ENCODE results near the gene STC2.
"Not testable (repeated sequence)": the region's sequence is repeated elsewhere in the genome, so short reads cannot be mapped to it uniquely, and the experiment has no call there.

The STC2 gene, protein sequence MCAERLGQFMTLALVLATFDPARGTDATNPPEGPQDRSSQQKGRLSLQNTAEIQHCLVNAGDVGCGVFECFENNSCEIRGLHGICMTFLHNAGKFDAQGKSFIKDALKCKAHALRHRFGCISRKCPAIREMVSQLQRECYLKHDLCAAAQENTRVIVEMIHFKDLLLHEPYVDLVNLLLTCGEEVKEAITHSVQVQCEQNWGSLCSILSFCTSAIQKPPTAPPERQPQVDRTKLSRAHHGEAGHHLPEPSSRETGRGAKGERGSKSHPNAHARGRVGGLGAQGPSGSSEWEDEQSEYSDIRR

DNA sequence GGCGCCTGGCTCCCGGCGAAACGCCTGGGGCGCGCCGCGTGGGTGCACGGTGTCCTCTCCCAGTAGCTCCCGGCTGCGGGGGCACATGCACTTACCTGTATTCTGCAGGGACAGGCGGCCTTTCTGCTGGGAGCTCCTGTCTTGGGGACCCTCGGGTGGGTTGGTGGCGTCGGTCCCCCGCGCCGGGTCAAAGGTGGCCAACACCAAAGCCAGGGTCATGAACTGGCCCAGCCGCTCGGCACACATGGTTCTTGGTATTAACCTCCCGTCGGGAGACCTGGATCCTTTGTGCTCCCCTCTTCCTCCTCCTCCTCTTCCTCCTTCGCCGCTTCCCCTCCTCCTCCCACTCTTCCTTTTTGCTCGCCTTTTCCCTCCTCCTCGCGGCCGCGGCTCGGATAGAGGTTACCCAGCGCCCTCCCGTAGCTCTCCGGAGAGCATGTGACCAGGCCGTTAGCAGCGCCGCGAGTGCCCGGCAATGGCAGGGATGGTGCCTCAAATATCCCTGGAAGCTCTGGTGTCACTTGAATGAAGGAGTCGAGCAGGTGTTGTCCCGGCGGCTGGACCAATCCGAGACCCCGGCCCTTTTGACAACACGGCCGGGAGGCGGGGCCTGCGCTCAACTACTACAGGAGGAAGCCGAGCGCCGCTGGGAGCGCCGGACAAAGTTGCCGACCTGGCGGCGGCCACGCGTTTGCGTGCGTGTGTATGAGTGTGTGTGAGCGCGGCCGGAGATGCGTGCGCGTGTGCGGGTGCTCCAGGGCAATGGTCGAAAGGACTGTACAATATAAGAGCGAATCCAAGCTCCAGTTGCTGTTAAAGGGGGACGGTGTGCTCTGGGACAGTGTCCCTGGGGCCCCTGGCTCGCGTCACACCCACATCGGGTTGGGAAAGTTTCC is at the start of gene STC2:
TSS of gene STC2 (minus strand) at position 467 of the 896 bp plus-strand sequence. CDS start at position 246, 221 bp downstream.
- DNase-seq: peak; percentile 89

DNA sequence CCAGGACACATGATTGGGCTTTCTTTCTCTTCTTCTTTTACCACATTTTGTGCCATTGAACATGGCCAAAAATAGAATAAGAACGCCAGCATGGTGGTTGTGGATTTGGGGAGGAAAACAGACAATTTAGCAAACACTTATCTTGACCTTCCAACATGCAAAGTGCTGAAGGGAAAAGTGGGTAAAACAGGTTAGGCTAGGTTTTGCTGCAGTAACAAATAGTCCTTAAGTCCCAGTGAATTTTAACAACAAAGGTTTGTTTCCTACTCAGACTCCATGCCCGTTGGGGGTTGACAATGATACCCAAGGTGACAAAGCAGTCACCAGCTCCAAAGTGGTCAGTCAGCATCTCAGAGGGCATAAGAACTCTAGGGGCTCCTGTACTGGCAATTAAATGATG is 43.2 kb upstream of the STC2 start:
- DNase-seq: no peak

DNA sequence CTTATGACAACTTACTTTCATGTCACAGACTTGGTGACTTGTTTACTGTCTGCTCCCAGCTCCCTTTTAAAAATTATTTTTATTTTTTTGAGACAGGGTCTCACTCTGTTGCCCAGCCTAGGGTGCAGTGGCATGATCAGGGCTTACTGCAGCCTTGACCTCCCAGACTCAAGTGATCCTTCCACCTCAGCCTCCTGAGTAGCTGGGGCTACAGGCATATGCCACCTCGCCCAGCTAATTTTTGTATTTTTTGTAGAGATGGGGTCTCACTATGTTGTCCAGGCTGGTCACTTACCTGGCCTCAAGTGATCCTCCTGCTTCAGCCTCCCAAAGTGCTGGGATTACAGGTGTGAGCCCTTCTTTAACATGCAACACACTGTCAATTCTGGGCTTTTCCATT is 35.2 kb upstream of the STC2 start:
- not testable (repeated sequence) for DNase-seq

DNA sequence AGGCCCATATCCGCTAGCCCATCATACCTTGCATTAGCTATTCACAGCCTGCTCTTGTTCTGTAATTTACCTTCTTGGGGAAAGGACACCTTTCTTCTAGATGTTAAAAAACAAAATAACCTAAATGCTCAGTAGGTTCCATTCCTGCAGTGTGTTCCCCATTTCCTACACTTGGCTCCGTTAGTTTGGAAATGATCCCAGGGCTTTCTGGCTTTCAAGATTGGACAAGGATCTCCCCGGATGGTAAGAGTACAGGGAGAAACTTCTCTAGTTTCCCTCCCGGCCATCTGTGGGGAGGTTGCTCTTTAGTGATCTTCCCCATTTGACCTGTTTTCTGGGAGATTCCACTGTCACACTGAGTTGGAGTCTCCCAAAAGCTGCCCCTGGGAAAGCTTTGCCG is 27.3 kb upstream of the STC2 start:
- no peak for DNase-seq

DNA sequence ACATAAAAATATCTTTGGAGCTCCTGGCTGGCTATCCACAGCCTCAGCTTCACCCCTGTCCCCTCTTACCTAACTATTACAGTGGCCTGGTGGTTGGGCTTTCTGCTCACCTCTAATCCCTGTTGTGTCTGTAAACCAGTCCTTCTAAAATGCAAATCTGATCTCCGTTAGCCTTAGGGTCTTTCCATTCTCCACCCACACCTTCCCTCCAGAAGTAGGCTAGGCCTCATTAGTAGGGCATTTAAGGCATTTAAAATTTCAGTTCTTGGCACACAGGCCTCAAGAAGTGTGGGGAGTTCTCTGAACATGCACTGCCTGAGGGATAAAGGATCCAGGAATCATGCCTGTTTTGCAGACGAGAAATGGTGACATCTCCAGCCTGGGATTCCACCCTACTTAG is 26.4 kb upstream of the STC2 start:
- no peak for DNase-seq

DNA sequence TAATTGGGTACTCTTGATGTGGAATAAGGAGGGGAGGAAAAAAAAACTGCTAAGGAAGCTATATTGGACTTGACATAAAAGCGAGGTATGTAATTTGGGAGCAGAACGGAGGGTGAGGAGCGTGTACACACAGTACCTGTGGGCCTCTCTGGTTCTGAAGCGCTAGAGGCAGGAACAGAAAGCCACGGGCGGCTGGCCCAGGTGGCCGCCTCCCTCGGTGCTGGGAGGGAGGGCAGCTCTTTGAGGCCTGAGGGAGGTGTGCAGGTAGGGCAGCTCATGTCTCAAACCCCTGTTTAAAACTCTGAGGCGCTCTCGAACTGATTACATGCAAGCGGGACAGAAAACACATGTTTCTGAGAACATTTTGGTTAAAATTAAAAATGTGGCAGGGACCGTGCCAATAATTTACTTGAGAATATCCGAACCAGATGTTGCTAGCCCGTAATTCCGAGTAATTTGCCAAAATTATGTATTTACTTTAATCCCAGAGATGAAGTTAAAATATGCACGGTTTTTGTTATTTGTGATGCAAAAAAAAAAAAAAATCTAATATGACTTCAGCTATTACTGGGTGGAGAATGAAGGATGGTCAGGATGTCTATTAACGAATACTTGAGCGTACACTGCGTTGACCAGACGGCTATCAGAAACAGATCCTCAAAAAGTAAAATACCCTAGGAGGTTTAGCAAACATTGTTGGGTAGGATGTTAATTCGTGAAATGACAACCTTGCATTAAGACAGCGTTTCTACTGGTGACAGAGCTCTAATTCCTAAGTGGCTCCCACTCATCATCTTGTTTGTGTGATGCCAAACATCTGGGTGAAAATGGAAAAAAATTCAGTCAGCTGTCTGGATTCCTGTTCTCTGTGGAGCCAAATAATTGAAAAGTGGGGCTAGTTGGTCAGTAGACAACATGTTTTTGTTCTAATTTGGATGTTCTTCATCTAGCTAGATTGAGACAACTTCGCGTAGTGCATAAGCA is 24.4 kb upstream of the STC2 start:
- DNase-seq: no peak

DNA sequence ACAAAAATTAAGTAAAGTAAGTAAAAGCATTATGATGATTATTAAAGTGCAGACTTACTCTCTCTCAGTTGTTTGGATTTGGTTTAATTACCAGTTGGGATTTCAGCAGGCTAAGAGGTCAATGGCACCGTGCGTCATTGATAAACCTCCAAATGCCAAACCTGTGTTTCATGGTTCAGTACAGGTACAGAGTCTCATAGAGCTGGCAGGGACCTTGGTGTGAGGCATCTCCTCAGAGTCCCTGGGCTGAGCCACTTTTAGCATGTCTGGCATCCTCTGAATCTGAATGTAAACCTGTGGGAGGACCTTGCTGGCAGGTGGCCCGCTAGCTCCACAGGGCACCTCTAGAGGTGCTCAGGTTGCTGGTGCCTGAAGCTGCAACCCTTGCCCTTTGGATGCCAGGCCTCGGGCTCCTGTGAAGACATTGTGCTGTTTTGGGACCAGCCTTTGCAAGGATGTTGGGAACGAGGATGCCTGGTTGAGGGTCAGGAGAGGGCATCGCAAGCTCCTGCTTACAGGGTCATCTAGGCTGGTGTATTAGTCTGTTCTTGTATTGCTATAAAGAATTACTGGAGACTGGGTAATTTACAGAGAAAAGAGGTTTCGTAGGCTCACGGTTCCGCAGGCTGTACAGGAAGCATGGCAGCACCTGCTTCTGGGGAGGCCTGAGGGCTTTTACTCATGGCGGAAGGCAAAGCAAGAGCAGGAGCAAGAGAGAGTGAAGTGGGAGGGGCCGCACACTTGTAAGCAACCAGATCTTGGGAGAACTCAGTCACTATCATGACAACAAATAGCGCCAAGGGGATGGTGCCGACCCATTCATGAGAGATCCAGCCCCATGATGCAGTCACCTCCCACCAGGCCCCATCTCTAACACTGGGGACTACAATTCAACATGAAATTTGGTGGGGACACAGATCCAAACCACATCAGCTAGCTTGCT is 14.9 kb upstream of the STC2 start:
- DNase-seq: no peak

DNA sequence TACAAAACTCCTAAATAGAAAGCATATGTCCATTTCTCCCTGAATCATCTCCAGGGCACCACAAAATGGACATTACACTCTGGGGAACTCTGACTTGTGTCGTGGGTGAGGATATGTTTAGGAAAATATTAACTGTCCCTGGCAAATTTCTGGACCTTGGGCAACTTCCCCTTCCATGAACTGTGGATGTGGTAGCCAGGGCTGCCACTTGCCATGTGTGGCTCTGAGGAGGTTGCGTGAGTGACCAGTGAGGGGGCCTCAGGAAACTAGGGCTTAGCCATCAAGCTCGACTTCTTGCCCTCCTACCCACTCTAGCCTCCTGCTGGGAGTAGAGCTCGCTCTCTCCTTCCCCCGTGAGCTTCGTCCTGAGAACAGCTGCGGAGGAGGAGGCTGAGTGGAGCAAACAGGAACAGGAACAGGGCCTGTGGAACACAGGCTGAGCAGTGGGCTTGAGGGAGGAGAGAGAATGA is 13.8 kb upstream of the STC2 start:
- DNase-seq: no peak

DNA sequence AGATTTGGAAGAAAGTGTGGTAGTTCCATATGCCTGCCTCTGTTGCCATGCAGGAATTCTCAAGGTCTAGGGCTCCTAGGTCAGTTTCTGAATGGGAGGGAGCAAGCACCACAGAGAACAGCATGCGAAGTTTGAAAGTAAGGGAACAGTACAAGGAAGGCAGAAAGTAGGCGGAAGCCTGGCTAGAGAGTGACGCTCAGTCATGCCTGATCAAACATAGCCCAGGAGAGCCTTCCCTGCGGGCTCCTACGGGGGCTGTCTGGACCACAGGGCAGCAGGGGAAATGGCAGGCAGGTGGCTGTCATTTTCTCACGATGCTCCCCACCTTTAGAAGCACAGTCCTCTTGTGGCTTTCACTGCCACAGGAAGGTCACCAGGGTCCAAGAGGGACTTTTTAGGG is 12.8 kb upstream of the STC2 start:
- no peak for DNase-seq

DNA sequence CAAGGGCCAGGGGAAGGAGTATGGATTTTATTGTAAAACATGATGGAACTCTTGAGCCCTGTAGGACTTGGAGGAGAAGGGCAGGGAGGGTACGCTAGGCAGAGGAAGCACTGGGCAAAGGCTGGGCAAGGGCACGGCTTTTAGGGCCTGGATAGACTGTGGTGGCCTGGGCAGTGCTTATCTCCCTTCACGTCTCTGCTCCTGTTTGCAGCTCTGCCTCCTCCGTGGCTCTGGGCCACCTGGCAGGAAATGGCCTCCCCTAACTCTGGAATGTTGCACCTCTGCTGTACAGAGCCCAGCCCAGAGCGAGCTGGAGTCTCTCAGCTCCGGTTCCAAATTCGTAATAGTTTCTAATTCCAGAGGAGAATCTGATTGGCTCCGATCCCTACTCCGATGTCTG is 12.2 kb upstream of the STC2 start:
- DNase-seq: no peak

DNA sequence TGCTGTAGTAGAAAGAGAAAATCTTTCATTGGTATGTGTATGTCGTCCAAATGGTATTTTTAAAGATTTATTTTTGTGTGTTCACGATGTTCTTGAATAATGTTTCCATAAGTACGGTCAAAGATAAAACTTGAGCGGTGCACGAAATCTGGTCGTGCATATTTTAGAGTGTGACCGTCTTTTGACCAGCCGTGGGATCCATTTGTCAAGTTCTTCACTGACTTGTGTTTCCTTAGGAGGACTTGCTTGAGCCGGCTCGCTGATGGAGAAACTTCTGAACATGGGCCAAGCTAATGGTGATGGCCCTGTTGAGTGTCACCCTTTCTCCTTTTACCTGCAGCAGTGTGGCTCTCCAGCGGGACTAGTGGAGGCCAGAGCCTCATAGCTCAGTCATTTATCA is 11.1 kb upstream of the STC2 start:
- no peak for DNase-seq

DNA sequence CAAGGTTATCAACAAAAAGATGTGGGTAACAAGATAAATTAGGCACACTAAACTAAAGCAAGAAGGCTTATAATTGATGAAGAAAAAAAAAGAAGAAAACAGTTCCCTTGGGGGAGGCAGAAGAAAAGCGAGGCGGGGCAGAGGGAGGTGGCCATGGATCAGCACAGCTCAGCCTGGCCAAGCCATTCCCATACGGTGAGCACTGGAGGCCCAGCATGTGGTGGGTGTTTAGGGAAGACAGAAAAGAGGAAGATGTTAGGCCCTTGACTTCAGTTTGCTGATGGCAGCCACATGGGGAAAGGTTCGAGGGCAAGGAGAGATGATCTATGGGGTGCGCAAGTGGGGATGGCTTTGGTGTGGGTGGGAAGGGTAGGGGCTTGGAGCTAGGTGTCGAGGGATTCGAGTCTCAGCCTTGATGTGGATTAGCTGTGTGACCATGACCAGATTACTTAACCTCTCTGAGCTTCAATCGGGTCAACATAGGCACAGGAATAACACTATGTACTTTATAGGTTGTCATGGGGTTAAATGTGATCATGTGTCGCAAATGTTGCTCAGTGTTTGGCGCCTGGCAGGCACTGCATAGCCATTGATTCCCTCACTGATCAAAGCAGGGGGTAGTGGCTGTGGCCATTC is 10.3 kb upstream of the STC2 start:
- no peak for DNase-seq

DNA sequence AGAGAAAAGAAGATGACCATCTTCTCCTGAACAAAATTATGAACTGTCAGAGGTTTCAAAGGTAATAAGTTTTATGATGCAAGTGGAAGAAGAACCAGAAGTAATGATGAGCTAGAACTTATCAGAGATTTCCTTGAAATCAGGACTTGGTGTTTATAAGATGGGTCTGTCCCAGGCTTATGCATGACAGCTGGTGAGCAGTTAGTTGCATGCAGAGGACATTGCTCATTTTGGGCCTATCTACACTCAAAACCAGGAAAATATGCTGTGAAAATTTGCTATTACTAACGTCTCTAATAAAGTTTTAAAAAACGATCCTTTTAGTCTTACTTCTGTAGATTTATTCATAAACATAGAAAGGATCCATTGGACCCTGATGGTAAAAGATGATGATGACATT is 6.6 kb upstream of the STC2 start:
- no peak for DNase-seq

DNA sequence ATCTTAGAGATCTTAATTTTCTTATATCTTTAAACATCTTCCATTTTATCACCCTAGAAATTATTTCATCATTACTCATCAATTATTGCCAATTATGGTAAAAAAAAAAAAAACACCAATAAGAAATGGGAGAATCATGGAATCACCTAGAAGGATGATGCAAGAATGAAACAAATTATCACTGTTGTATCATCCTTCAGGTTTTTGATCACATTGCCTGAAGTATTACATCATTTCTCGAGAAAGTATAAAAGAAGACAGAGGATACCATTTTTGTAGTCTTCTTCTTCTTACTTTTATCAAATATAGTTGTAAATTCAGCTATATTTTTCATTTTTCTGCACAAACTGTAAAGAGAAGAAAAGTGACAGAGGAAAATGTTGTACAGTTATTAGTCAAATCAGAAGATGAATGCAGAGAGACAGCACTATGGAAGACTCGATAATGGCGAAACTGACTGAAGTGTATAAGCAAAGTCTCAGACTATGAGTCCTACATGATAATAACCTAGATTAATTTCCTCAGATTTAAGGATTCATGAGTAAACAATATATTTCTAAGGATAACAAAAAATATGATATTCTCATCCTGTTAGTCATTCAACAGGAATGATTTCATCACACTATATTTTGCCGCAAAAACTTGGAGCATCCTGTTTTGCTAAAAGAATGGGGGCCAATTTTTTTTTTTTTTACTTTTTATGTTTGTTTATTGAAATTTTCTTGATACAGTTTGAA is 5.9 kb upstream of the STC2 start:
- no peak for DNase-seq

DNA sequence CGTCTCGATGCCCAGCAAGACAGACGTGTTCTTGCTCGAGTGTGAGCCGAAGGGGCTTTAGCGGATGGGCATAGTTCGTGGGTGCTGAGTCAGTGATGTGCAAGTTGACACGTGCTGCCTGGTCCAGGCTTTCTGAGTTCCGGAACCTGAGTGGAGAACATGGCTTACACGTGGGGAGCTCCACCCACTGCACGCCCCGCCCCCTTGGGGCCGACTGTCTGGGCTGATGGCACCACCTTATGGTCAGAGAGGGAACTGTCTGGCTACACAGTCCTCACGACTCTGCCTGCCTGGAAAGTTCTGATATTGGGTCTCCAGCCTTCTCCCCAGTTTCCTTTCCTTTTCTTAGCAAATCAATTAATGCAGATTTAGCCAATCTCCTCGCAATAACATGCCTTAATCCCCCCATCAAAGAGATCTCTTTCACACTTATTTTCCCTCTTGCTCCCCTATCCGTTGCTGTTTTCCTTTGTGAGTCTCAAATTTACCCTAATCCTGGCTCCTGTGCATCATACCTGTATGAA is 3.8 kb upstream of the STC2 start:
- peak; percentile 61 for DNase-seq

DNA sequence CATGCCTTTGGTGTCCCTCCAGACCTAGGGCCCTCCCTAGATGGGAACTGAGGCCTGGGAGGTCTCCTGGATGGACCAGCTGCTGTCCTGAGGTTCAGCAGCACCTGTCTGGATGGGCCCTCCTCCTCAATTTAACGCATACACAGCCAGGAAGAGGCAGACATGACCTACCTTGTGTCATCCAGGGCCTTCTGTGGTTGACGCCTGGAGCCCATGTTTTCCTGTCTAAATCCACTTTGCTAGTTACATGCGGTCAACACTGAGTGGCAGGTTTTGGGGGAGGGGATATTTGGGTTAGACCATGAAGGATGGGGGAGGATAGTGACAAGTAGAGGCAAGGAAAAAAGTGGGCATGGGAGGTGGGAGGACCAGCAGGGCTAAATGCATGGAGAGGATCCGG is 3.1 kb upstream of the STC2 start:
- DNase-seq: no peak

DNA sequence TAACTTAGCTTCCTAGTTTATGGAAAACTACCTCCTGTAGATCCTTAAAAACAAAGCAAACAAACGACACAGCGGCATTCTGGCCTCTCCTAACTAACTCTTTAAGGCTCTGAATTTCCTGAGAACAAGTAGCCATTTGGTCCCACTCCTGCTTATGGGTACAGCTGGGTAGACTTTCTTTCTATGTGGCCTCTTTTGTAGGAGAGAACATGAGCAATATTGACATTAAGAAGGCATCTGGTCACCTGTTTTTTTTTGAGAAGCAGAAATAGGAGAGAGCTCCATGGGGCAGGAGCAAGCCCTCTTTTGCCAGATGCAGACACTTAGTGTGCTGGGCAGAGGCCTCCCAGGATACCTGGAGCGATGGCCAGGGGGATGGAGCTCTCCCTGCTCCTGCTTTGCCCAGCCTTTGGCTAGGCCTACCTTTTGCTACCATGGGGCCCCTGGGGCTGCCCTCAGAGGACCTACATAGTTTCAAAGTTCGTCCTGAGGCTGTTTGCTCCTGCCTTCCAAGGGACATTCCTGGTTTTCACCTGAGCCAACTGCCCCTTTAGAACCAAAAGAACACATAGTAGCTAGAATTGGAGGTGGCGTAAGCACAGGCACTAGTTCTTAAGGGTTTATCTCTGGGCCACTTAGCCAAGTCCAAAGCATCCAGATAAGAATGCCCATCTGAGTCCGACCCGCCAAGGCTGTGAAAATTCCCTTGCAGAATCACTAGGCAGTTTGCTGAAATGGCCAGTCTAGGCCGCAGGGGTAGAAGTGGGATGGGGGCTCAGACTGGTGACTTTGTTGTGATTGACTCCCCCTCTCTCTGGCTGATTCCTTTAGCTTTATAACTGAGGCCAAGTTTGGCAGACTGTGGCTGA is 2.4 kb upstream of the STC2 start:
- no peak for DNase-seq

DNA sequence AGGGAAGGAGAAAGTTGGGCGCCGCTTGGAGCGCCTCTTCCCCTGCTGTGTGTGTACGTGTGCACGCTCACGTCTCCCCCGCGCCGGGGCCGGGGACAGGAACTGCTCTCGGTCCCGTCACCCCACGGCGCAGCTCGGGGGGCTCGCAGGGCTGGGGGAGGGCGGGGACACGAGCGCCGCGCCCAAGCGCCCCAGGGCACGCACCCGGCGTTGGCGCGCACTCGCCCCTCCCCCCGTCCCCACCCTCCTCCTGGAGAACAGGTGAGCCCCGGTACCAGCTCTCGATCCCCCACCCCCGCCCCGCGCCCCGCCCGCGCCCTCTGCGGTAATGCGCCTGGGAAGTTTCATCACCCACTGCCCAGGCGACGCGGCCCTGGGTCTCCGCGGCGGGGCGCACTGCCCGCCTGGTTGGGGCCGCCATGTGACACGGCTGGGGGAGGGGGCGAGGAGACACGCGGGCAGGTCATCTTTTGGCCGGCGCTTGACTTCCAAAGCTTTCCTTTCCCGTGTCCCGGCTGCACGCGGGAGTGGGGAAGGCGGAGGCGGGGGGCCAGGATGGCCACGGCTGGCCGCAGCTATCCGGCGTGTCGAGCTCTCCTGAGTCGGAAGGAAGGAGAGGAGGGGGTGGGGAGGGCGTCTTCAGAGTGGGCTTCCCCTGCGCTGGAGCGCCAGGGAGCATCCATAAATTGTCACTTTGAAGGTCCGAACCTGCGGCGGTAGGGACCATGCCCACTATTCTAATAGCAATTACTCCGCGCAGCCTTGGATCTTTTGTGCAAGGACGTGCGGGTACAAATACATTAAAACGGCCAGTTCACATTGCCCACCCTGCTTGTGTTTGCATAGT is 1.5 kb upstream of the STC2 start:
- DNase-seq: peak; percentile 54
